HepG2 (cell line): Measurements from ENCODE around the gene CDC23.

Experiments used
- PCBP2 ChIP-seq: fragments of 200-400 bp; formaldehyde crosslinking; optimal IDR thresholded peaks from 2 replicates; pipeline ENCODE3; 2018; ENCODE audit warnings: low read length, low read depth; ENCODE audit not compliant: poor library complexity, severe bottlenecking
- POLR2AphosphoS2 ChIP-seq: IDR thresholded peaks from 2 replicates; pipeline ENCODE4 v1.6.1; 2011; ENCODE audit warnings: low read depth, low read length, improper control_type of control experiment
- POLR2G ChIP-seq: fragments of 200-400 bp; formaldehyde crosslinking; IDR thresholded peaks from 2 replicates; pipeline ENCODE4 v1.6.1; 2018; ENCODE audit warnings: mild to moderate bottlenecking, low read depth, low read length, moderate library complexity
- ZNF260 ChIP-seq: sonication (generic); formaldehyde crosslinking; IDR thresholded peaks from 2 replicates; pipeline ENCODE4 v1.4.0; 2020; ENCODE audit warnings: missing genetic modification reagents, low read depth, mild to moderate bottlenecking, borderline replicate concordance

DNA sequence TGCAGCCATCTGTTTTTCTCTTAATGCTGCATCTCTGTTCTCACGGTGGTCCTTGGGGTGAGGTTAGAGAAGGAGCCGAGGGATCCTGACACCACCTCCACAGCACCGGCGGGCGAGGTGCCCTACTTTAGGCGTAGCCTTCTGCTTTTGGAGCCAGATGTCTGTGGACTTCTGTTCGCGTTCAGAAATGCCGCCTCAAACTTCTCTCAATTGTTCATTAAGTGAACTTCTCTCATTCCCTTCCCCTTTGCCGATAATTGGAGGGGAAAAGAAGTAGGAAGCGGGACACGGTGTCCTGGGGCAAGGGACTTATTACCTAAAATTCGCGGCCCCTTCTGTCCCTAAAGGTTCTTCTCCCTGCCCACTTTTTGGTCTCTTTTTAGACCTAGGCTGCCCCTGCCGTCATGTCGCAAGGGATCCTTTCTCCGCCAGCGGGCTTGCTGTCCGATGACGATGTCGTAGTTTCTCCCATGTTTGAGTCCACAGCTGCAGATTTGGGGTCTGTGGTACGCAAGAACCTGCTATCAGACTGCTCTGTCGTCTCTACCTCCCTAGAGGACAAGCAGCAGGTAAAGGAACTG, 33.8 kb downstream of the CDC23 start:
- TF ChIP-seq POLR2AphosphoS2 (no peak), POLR2G (no peak), PCBP2 (no peak), ZNF260 (CRISPR knock-in tag) (no peak)
